HUES6 (cell line): Measurements from ENCODE around the gene PSEN1.
A peak's percentile ranks its signal among the peaks of the same experiment; 100 is the strongest.
"Not testable (repeated sequence)": the region's sequence is repeated elsewhere in the genome, so short reads cannot be mapped to it uniquely, and the experiment has no call there.

Experiments used
- H3K27ac ChIP-seq: 2 replicates; pipeline ENCODE4 v1.7.0; 2013; ENCODE audit warnings: low read depth, mild to moderate bottlenecking, low read length, inconsistent platforms
- H3K27me3 ChIP-seq: 2 replicates; pipeline ENCODE4 v1.6.1; 2013; ENCODE audit warnings: low read length; ENCODE audit not compliant: control insufficient read depth, insufficient read depth
- H3K36me3 ChIP-seq: 2 replicates; pipeline ENCODE4 v1.6.1; 2013; ENCODE audit warnings: low read length; ENCODE audit not compliant: control insufficient read depth, insufficient read depth
- H3K4me1 ChIP-seq: 2 replicates; pipeline ENCODE4 v1.6.1; 2013; ENCODE audit warnings: low read length; ENCODE audit not compliant: control insufficient read depth, insufficient read depth
- H3K4me3 ChIP-seq: 2 replicates; pipeline ENCODE4 v1.5.1; 2013; ENCODE audit warnings: low read depth, low read length
- H3K9ac ChIP-seq: one replicate; pipeline ENCODE4 v1.6.1; 2013; ENCODE audit warnings: mild to moderate bottlenecking, low read length
- H3K9me3 ChIP-seq: 2 replicates; pipeline ENCODE4 v1.6.1; 2013; ENCODE audit warnings: low read depth, low read length; ENCODE audit not compliant: control insufficient read depth, insufficient read depth

PSEN1 gene

DNA sequence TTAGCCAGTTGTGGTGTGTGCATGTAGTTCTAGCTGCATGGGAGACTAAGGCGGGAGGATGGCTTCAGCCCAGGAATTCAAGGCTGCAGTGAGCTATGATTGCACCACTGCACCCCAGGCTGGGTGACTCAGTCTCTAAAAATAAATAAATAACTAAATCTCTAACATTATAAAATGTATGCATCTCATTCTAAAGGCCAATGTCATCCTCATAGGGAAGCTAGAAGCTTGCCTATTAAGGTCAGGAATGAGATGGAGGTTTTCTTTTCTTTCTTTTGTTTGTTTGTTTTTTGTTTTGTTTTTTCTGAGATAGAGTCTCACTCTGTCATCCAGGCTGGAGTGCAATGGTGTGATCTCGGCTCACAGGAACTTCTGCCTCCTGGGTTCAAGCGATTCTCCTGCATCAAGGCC is 52.2 kb downstream of the PSEN1 start:
- Histone ChIP-seq H3K9ac (no peak overlapping the region), H3K27ac (no peak overlapping the region), H3K4me1 (no peaks in the 10 kb centered on the region), H3K9me3 (no peaks in the 10 kb centered on the region), H3K4me3 (no peak overlapping the region), H3K36me3 (peaks cover 45% of the 10 kb centered on the region), H3K27me3 (no peaks in the 10 kb centered on the region)

DNA sequence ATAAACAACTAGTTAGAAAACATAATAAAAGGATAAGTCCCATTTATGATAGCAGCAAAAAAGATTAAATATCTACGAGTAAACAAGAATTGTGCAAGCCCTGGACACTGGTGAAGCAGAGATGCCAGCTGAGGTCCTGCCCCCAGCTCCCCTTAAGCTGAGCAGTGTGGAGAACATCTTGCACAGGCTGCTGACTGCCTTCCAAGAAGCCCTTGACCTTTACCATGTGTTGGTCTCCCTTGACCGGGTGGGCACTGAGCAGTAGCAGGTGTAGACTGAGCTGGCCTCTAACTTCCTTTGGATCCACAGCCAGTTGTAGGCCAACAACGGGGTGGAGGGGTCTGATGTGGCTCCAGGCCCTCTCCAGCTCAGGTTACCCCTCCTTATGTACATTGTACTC is 53.3 kb downstream of the PSEN1 start:
- Histone ChIP-seq H3K4me3 (no peak overlapping the region), H3K4me1 (no peaks in the 10 kb centered on the region), H3K36me3 (peaks cover 51% of the 10 kb centered on the region), H3K27me3 (no peaks in the 10 kb centered on the region), H3K27ac (no peak overlapping the region), H3K9me3 (no peaks in the 10 kb centered on the region), H3K9ac (no peak overlapping the region)

DNA sequence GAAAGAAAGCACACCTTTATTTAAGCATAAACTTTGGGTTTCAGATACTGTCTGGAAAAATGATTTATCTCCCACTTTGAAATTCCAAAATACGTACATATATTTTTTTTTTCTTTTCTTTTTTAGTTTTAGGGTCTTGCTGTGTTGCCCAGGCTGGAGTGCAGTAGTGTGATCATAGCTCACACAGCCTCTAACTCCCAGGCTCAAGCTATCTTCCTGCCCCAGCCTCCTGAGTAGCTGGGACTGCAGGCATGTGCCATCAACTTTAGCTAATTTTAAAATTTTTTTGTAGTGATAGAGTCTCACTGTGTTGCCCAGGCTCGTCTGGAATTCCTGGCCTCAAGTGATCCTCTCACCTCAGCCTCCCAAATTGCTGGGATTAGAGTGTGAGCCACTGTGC is 55.1 kb downstream of the PSEN1 start:
- Histone ChIP-seq H3K36me3 (peaks cover 57% of the 10 kb centered on the region), H3K9me3 (no peaks in the 10 kb centered on the region), H3K9ac (no peak overlapping the region), H3K4me1 (no peaks in the 10 kb centered on the region), H3K27me3 (no peaks in the 10 kb centered on the region), H3K27ac (no peak overlapping the region), H3K4me3 (no peak overlapping the region)

DNA sequence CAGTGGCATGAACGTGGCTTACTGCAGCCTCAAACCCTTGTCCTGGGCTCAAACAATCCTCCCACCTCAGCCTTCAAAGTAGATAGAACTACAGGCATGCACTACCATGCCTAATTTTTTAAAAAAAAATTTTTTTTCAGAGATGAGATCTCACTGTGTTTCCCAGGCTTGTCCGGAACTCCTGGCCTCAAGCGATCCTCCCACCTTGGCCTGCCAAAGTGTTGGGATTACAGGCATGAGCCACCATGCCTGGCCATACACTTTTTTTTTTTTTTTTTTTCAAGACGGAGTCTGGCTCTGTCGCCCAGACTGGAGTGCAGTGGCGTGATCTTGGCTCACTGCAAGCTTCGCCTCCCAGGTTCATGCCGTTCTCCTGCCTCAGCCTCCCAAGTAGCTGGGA is 58.0 kb downstream of the PSEN1 start:
- H3K27ac ChIP-seq, H3K9ac ChIP-seq, H3K9me3 ChIP-seq, H3K27me3 ChIP-seq, H3K4me3 ChIP-seq: not testable (repeated sequence)
- H3K36me3 ChIP-seq, result peaks cover 47% of the 10 kb centered on the region
- peaks cover 13% of the 10 kb centered on the region for H3K4me1 ChIP-seq

DNA sequence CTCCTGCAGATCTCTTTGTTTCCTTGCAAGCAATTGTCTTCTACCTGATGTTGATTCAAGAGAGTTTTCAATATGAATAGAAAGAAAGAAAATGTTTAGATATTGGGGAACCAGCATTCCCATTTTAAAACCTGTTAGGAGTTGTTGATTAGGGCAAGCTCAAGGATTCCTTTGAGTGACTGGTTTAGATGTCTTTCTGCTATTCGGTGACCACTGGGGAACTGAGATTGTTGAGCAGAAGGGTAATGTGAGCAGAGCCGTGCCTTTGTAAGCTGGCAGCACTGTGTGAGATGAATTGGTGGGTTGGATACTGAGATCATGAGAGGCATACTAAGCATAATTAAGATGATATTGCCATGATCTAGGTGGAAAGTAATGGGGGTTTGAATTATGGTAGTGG is 61.9 kb downstream of the PSEN1 start:
- Histone ChIP-seq H3K27me3 (no peaks in the 10 kb centered on the region), H3K27ac (no peak overlapping the region), H3K9ac (no peak overlapping the region), H3K9me3 (no peaks in the 10 kb centered on the region), H3K4me1 (peaks cover 13% of the 10 kb centered on the region), H3K4me3 (0 out of 2 replicates have a peak overlapping the region, but pooled peaks have one; percentile 5), H3K36me3 (peaks cover 37% of the 10 kb centered on the region)

DNA sequence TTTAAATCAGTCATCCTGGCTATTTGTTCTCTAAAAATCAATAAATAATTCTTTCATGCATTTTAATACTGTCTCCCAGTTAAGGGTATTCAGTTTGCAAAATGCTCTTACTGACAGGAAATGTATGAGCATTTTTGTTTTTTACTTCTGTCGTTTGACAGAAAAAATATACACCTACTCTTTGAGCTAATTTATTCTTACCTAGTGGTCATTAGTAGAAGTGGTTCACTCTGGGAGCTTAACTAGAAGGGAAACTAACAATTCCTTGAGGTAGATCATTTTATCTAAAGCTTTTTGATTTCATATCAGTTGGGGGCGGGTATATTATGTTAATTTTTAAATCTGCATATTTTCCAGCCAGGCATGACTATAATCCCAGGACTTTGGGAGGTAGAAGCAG is 67.2 kb downstream of the PSEN1 start:
- H3K4me1 ChIP-seq, result peaks cover 5% of the 10 kb centered on the region
- no peak overlapping the region for H3K9ac ChIP-seq
- H3K9me3 ChIP-seq, result peaks cover 10% of the 10 kb centered on the region; the same call in 1 of the 2 replicates
- no peak overlapping the region for H3K4me3 ChIP-seq
- peaks cover 54% of the 10 kb centered on the region for H3K36me3 ChIP-seq
- H3K27ac ChIP-seq, result no peak overlapping the region
- no peaks in the 10 kb centered on the region for H3K27me3 ChIP-seq

DNA sequence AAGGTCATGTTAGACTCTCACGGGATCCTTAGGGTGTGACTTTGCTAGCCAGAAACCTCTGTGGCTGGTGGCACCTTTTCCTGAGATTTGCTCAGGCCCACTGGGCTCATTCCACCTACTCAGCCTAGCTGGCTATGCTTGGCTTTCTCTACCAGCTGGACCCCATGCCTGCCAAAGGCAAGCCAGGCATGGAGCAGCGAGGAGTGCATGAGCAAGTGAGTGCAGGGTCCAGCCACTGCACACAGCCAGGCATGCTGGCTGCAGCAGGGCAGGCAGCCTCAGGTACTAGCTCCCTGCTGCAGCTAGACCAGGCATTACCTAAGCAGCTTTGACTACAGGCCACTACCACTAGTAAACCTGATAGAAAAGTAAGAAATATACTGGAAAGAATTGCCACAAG is 71.3 kb downstream of the PSEN1 start:
- H3K9ac ChIP-seq, result no peak overlapping the region
- H3K36me3 ChIP-seq, result peaks cover 59% of the 10 kb centered on the region
- no peak overlapping the region for H3K27ac ChIP-seq
- H3K4me1 ChIP-seq, result no peaks in the 10 kb centered on the region
- H3K9me3 ChIP-seq, result peaks cover 10% of the 10 kb centered on the region; the same call in 1 of the 2 replicates
- no peak overlapping the region for H3K4me3 ChIP-seq
- H3K27me3 ChIP-seq, result no peaks in the 10 kb centered on the region

DNA sequence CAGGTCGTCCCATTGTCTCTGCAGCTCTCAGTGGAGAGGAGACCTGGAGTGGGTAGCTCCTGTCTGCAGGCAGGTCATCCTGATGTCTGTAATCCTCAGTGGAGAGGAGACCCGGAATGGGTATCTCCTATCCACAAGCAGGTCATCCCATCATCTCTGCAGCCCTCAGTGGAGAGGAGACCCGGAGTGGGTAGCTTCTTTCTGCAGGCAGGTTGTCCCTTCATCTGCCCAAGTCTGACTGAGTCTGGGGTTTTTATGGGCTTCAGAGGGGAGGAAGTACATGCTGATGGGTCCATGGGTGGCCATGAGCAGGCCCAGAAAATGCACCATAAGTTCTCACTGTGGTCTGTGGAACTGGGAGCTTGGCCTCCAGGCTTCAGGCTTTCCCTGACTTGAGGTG is 72.1 kb downstream of the PSEN1 start:
- Histone ChIP-seq H3K9ac (no peak overlapping the region), H3K27ac (no peak overlapping the region), H3K9me3 (peaks cover 10% of the 10 kb centered on the region; the same call in 1 of the 2 replicates), H3K27me3 (no peaks in the 10 kb centered on the region), H3K36me3 (peaks cover 67% of the 10 kb centered on the region), H3K4me1 (no peaks in the 10 kb centered on the region), H3K4me3 (no peak overlapping the region)

DNA sequence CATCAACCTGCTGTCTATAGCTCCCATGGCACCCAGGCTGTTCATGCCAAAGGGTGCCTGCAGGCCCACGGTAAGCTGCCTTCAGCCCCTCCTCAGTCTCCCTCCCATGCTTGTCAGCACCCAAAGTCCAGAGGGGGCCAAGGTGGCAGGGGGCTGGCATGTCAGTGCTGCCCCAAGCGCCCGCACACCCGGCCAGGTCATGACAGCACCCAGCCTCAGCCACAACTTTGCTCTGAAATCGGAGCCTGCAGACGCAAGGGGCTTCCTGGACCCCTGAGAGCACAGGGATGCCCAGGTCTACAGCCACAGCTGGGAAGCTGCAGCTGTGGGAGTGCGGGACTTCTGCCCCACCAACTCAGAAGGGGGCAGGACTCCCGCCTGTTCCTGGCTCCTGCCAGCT is 72.5 kb downstream of the PSEN1 start:
- Histone ChIP-seq H3K27me3 (no peaks in the 10 kb centered on the region), H3K9me3 (peaks cover 10% of the 10 kb centered on the region; the same call in 1 of the 2 replicates), H3K4me3 (no peak overlapping the region), H3K36me3 (peaks cover 71% of the 10 kb centered on the region), H3K9ac (no peak overlapping the region), H3K27ac (no peak overlapping the region), H3K4me1 (no peaks in the 10 kb centered on the region)

DNA sequence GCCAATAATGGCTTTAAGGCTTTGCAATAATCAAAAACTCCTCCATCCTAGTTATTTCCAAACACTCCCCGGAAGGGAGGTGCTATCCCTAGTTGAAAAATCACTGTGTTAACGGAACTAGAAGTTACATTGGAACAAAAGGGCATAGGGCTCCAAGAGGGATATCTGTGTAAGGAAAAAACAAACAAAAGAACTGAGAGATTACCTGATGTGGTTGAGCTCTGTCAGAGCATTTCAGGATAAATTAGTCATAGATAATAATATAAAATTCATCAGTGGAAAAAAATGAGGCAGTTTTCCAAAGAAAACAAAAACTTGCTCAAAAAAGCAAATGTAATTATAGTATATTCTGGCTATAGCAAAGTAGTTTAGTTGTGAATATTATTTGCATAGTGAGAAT is 73.6 kb downstream of the PSEN1 start:
- H3K27ac ChIP-seq, result no peak overlapping the region
- H3K27me3 ChIP-seq, result no peaks in the 10 kb centered on the region
- no peak overlapping the region for H3K9ac ChIP-seq
- H3K36me3 ChIP-seq, result peaks cover 79% of the 10 kb centered on the region
- no peaks in the 10 kb centered on the region for H3K4me1 ChIP-seq
- H3K4me3 ChIP-seq, result no peak overlapping the region
- H3K9me3 ChIP-seq, result peaks cover 10% of the 10 kb centered on the region; the same call in 1 of the 2 replicates

DNA sequence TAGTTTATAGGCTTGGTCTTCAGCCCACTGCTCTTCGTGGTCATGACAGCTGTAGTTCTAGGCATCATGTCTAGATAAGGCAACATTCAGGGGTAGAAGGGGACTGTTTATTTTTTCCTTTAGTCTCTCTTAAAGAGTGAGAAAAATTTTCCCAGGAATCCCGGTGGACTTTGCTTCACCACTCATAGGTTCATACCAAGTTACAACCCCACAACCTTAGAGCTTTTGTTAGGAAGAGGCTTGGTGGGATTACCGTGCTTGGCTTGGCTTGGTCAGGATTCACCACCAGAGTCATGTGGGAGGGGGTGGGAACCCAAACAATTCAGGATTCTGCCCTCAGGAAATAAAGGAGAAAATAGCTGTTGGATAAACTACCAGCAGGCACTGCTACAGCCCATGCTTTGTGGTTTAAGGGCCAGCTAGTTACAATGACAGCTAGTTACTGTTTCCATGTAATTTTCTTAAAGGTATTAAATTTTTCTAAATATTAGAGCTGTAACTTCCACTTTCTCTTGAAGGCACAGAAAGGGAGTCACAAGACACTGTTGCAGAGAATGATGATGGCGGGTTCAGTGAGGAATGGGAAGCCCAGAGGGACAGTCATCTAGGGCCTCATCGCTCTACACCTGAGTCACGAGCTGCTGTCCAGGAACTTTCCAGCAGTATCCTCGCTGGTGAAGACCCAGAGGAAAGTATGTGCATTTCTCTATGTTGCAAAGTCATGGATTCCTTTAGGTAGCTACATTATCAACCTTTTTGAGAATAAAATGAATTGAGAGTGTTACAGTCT is 75.1 kb downstream of the PSEN1 start:
- Histone ChIP-seq H3K27ac (no peak overlapping the region), H3K4me1 (no peaks in the 10 kb centered on the region), H3K36me3 (peaks cover 75% of the 10 kb centered on the region), H3K27me3 (no peaks in the 10 kb centered on the region), H3K9ac (no peak overlapping the region), H3K4me3 (no peak overlapping the region), H3K9me3 (peaks cover 10% of the 10 kb centered on the region; the same call in 1 of the 2 replicates)
